ENCODE data around the gene FOSB.

- TF ChIP-seq CTCF (conservative IDR thresholded peaks at IDR 0.05; ENCODE audit: low read depth in 2 of 2) (no peak), REST (IDR thresholded peaks at IDR 0.05; ENCODE audit: unreplicated experiment) (no peak), NANOG (IDR thresholded peaks at IDR 0.05; ENCODE audit: borderline replicate concordance) (no peak), EZH2 (IDR thresholded peaks at IDR 0.05; ENCODE audit: low read depth, unreplicated experiment) (no peak)
Observed at GRCh38 chr19:45495178-45495577, 27.4 kb downstream of the FOSB start.

All from GM23338 (cell line).